Thyroid gland (tissue), 4 donors: ENCODE measurements around the gene ERCC4. TPM values are rescaled to one million over a fixed set of nuclear protein-coding genes. Genes with fewer than 3 reads are reported as not detected.

Experiments
- DNase-seq, 2 donors: peaks; one replicate each; pipeline ENCODE4 v3.0.0-alpha.2; 2019
- H3K27ac ChIP-seq, 3 donors: fragments of 200-600 bp; sonication (generic); 1 replicate in 2 of 3; 2 replicates in 1 of 3; pipeline ENCODE4 v1.5.1; 2016 to 2019; ENCODE audit warnings: mild to moderate bottlenecking in 1 of 3, moderate library complexity in 1 of 3
- H3K27me3 ChIP-seq: fragments of 200-600 bp; sonication (generic); one replicate; pipeline ENCODE4 v1.5.1; 2019
- H3K36me3 ChIP-seq, 2 donors: fragments of 200-600 bp; sonication (generic); one replicate each; pipeline ENCODE4 v1.5.1; 2016 to 2019
- H3K4me1 ChIP-seq, 2 donors: fragments of 200-600 bp; sonication (generic); one replicate each; pipeline ENCODE4 v1.5.1; 2017 to 2019
- H3K4me3 ChIP-seq, 3 donors: fragments of 200-600 bp; sonication (generic); replicated peaks in 1 of 3; 1 replicate in 2 of 3; 2 replicates in 1 of 3; pipeline ENCODE4 v1.5.1; 2016; ENCODE audit warnings: mild to moderate bottlenecking in 1 of 3
- H3K9me3 ChIP-seq: fragments of 200-600 bp; sonication (generic); one replicate; pipeline ENCODE4 v1.5.1; 2017
- POLR2A ChIP-seq, 2 donors: fragments of 450-650 bp; IDR thresholded peaks; one replicate each; pipeline ENCODE4 v1.6.1; 2017; ENCODE audit warnings: antibody characterized with exemption in 2 of 2, mild to moderate bottlenecking in 2 of 2, moderate library complexity in 1 of 2
- WGBS, 2 donors: methylation state at CpG; one replicate each; pipeline ENCODE4 v1.1.5; 2017; 5-methylcytosine and 5-hydroxymethylcytosine counted together
- intact Hi-C: fragments of 100-400 bp; cut with DNase I; formaldehyde crosslinking; loops from one replicate; pipeline ENCODE4 v1.15.1; 2023
- total RNA-seq, 4 donors: library from RNA; depleted of rRNA; stranded (reverse); fragments of >200 nt; gene quantifications; one replicate each; pipeline ENCODE4 v1.2.3, GENCODE V29; 2016
- TF ChIP-seq, protein P1 (sequence below), 6 experiments: fragments of 200-600 bp in 3 of 6; fragments of 450-650 bp in 3 of 6; sonication (generic) in 3 of 6; IDR thresholded peaks; one replicate each; pipeline ENCODE4 v1.5.1; 2016 to 2019; ENCODE audit warnings: antibody characterized with exemption in 6 of 6, mild to moderate bottlenecking in 2 of 6, inconsistent platforms in 1 of 6, moderate library complexity in 1 of 6

Gene ERCC4
- total RNA-seq, 4 donors from 2014 or later = 7.5 to 13.2 (median 11.9) TPM

- no peaks in the 10 kb centered on the region for H3K9me3 ChIP-seq
- no peak for TF ChIP-seq POLR2A (IDR thresholded peaks at IDR 0.05)
- TF ChIP-seq, protein P1, sequence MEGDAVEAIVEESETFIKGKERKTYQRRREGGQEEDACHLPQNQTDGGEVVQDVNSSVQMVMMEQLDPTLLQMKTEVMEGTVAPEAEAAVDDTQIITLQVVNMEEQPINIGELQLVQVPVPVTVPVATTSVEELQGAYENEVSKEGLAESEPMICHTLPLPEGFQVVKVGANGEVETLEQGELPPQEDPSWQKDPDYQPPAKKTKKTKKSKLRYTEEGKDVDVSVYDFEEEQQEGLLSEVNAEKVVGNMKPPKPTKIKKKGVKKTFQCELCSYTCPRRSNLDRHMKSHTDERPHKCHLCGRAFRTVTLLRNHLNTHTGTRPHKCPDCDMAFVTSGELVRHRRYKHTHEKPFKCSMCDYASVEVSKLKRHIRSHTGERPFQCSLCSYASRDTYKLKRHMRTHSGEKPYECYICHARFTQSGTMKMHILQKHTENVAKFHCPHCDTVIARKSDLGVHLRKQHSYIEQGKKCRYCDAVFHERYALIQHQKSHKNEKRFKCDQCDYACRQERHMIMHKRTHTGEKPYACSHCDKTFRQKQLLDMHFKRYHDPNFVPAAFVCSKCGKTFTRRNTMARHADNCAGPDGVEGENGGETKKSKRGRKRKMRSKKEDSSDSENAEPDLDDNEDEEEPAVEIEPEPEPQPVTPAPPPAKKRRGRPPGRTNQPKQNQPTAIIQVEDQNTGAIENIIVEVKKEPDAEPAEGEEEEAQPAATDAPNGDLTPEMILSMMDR (IDR thresholded peaks at IDR 0.05) = no peak
- H3K4me1 ChIP-seq = peaks cover 0 to 5% of the 10 kb centered on the region in 2 donors
- no peak overlapping the region for H3K27ac ChIP-seq
- 59 to 61% methylated on average over 2 of the region's 2 CpGs for WGBS, 2 donors
- H3K4me3 ChIP-seq = no peak overlapping the region
- H3K36me3 ChIP-seq = peaks cover 10 to 15% of the 10 kb centered on the region in 2 donors
- intact Hi-C loops = no loop called here
- no peak for DNase-seq
- H3K27me3 ChIP-seq = no peaks in the 10 kb centered on the region
Measured at GRCh38 chr16:13936155-13936554, 16.2 kb downstream of the ERCC4 start.

DNA sequence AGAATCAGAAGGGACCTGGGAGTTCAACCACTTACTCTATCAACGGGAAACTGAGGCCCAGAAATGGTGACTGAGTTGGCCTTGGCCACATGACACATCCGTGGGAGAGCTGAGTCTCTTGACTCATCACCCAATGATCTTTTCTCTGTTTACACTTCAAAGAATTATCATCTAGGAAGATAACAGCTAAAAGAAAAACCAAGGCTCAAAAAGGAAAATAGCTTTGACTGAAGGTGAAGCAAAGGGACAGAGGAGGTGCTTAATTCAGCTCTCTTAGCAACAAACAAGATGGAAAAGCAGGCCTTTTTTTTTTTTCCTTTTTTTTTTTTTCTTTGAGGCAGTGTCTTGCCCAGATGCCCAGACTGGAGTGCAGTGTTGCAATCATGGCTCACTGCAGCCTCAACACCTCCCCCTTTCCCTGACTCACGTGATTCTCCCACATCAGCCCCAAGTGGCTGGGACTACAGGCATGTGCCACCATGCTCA, 16.7 kb downstream of the ERCC4 start:
- no peak overlapping the region for H3K27ac ChIP-seq

DNA sequence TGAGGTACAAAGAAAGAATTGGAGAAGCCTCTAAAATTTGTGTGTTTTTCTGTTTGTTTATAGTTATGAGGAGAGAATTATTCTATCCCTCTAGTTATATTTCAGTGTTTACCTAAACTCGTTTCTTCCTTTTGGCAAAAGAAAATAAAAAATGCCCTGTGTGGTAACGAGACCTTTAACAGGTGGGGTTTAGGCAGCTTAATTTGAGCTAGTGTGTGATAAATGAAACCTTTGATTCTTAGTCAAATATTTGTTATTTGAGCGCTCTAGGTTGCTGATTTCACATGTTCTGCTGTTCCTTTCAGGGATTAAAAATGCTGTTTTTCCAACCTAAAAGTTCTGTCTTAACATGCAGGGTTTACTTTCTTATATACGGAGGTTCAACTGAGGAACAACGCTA, 17.5 kb downstream of the ERCC4 start:
- H3K9me3 ChIP-seq = no peaks in the 10 kb centered on the region
- DNase-seq = no peak
- H3K27ac ChIP-seq = no peak overlapping the region
- WGBS, 2 donors = 93 to 96% methylated on average over 5 of the region's 5 CpGs
- H3K36me3 ChIP-seq = peaks cover 10 to 12% of the 10 kb centered on the region in 2 donors
- H3K4me1 ChIP-seq = peaks cover 0 to 5% of the 10 kb centered on the region in 2 donors
- H3K27me3 ChIP-seq = no peaks in the 10 kb centered on the region
- intact Hi-C loops = no loop called here
- H3K4me3 ChIP-seq = no peak overlapping the region
- TF ChIP-seq, protein P1 (IDR thresholded peaks at IDR 0.05) = no peak
- no peak for TF ChIP-seq POLR2A (IDR thresholded peaks at IDR 0.05)

More for the DNA sequence above, 16.7 kb downstream of the ERCC4 start:
- peaks cover 0 to 5% of the 10 kb centered on the region in 2 donors for H3K4me1 ChIP-seq
- no peak overlapping the region for H3K4me3 ChIP-seq
- no peaks in the 10 kb centered on the region for H3K9me3 ChIP-seq
- 54 to 67% methylated on average over 3 of the region's 3 CpGs for WGBS, 2 donors
- H3K27me3 ChIP-seq = no peaks in the 10 kb centered on the region
- peaks cover 10 to 14% of the 10 kb centered on the region in 2 donors for H3K36me3 ChIP-seq
- peak; percentile 15 to 23 for DNase-seq
- intact Hi-C loops = no loop called here
- TF ChIP-seq, protein P1 (IDR thresholded peaks at IDR 0.05) = no peak
- no peak for TF ChIP-seq POLR2A (IDR thresholded peaks at IDR 0.05)

DNA sequence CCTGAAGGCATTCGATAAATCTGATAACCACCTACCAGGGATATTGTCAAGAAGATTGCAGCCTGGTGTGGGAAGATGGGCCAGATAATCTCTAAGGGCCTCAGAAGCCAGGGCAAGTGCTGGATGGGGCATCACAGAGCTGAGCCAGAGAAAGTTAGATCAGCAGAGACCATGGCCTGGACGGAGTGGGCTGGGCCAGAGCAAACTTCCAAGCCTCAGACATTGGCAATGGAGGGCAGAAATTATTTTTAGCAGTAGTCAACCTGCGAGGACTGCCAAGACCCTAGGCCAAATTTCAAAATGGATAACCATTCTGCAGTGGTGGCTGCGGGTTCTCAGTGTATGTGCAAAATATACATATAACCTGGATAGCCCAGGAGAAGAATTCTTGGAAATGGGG, 18.5 kb downstream of the ERCC4 start:
- TF ChIP-seq, protein P1 (IDR thresholded peaks at IDR 0.05) = no peak
- TF ChIP-seq POLR2A (IDR thresholded peaks at IDR 0.05) = no peak
- Histone ChIP-seq H3K4me3 (no peak overlapping the region), H3K27me3 (no peaks in the 10 kb centered on the region), H3K9me3 (no peaks in the 10 kb centered on the region), H3K36me3 (peaks cover 10 to 12% of the 10 kb centered on the region in 2 donors), H3K4me1 (peaks cover 0 to 5% of the 10 kb centered on the region in 2 donors), H3K27ac (no peak overlapping the region)
- no peak for DNase-seq
- intact Hi-C loops = no loop called here
- 85 to 90% methylated on average over 4 of the region's 4 CpGs for WGBS, 2 donors

DNA sequence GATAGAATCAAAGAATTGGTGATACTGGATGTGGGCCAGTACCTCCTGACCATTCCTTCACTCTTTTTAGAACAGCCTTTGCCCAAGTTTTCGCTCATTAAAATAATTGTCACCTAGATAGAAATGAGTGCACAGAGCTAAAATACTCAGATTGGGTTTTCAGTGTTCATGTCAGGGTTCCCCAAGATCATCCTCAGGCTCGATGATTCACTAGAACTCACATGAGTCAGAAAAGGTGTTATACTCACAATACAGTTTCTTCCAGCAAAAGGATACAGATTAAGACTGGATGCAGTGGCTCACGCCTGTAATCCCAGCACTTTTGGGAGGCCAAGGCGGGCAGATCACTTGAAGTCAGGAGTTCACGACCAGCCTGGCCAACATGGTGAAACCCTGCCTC, 19.9 kb downstream of the ERCC4 start:
- intact Hi-C loops = no loop called here
- H3K27ac ChIP-seq = no peak overlapping the region
- H3K4me3 ChIP-seq = no peak overlapping the region
- no peak for TF ChIP-seq POLR2A (IDR thresholded peaks at IDR 0.05)
- TF ChIP-seq, protein P1 (IDR thresholded peaks at IDR 0.05) = no peak
- no peak for DNase-seq
- H3K36me3 ChIP-seq = peaks cover 8 to 10% of the 10 kb centered on the region in 2 donors
- H3K27me3 ChIP-seq = no peaks in the 10 kb centered on the region
- no peaks in the 10 kb centered on the region for H3K9me3 ChIP-seq
- WGBS, 2 donors = 96 to 98% methylated on average over 5 of the region's 5 CpGs
- peaks cover 0 to 5% of the 10 kb centered on the region in 2 donors for H3K4me1 ChIP-seq
